Spleen (tissue), 7 donors: ENCODE measurements around the gene RBMS3.

ENCODE experiments used
- CTCF ChIP-seq, 11 experiments: fragments of 200-600 bp in 7 of 11; fragments of 450-650 bp in 4 of 11; sonication (generic) in 4 of 11; IDR thresholded peaks in 8 of 11; conservative IDR thresholded peaks in 3 of 11; 1 replicate in 7 of 11; 2 replicates in 4 of 11; pipeline versions ENCODE4 v1.4.0 to v1.8.0; 2016 to 2021; ENCODE audit warnings: antibody characterized with exemption in 11 of 11, inconsistent platforms in 4 of 11, mild to moderate bottlenecking in 1 of 11
- POLR2A ChIP-seq, 3 donors: fragments of 450-650 bp; IDR thresholded peaks; one replicate each; pipeline ENCODE4 v1.5.1; 2017; ENCODE audit warnings: antibody characterized with exemption in 3 of 3, mild to moderate bottlenecking in 1 of 3
- donor health status: DM: no; HTN: no; CAD: no; lungs with moderate emphysema.
- donor health status: DM: no; HTN: no; CAD: no.
- donor health status: DM: no; HTN: no; CAD: no.

GRCh38 chr3:29540544-29540943 lies 259.7 kb downstream of the RBMS3 start:
- TF ChIP-seq POLR2A (IDR thresholded peaks at IDR 0.05) (no peak), CTCF (IDR thresholded peaks at IDR 0.05 in 8 of 11, conservative IDR thresholded peaks at IDR 0.05 in 3 of 11) (no peak)
